ENCODE measurements around the gene RAB9B.
A peak's percentile ranks its signal among the peaks of the same experiment; 100 is the strongest.

RAB9B gene

GRCh38 chrX:103806862-103807474, 25.1 kb downstream of the RAB9B start:
- no peak for DNase-seq

GRCh38 chrX:103805860-103806259, 26.2 kb downstream of the RAB9B start:
- DNase-seq: no peak

- no peak for DNase-seq
Measured at GRCh38 chrX:103800318-103800717, 31.7 kb downstream of the RAB9B start.

GRCh38 chrX:103797691-103798090, 34.4 kb downstream of the RAB9B start:
- no peak for DNase-seq

GRCh38 chrX:103794119-103794518, 37.9 kb downstream of the RAB9B start:
- no peak for DNase-seq

- no peak for DNase-seq
Measured at GRCh38 chrX:103793545-103793940, 38.5 kb downstream of the RAB9B start.

GRCh38 chrX:103792916-103793544, 39.0 kb downstream of the RAB9B start:
- DNase-seq: no peak

- no peak for DNase-seq
Measured at GRCh38 chrX:103791826-103792485, 40.1 kb downstream of the RAB9B start.

- DNase-seq: no peak
Measured at GRCh38 chrX:103791228-103791627, 40.8 kb downstream of the RAB9B start.

GRCh38 chrX:103789004-103789403, 43.1 kb downstream of the RAB9B start:
- no peak for DNase-seq

- DNase-seq: peak in 1 of 2 experiments; percentile 3
Measured at GRCh38 chrX:103783971-103784370, 48.1 kb downstream of the RAB9B start.

GRCh38 chrX:103783196-103783595, 48.9 kb downstream of the RAB9B start:
- DNase-seq: no peak

- no peak for DNase-seq
Measured at GRCh38 chrX:103782640-103783039, 49.4 kb downstream of the RAB9B start.

- DNase-seq: no peak
Measured at GRCh38 chrX:103781706-103782105, 50.4 kb downstream of the RAB9B start.

GRCh38 chrX:103781062-103781402, 51.0 kb downstream of the RAB9B start:
- no peak for DNase-seq

- DNase-seq: no peak
Measured at GRCh38 chrX:103780336-103781061, 51.6 kb downstream of the RAB9B start.

- no peak for DNase-seq
Measured at GRCh38 chrX:103779141-103779789, 52.8 kb downstream of the RAB9B start.

GRCh38 chrX:103776546-103776945, 55.5 kb downstream of the RAB9B start, which contains the start of gene PLP1:
PLP1 (plus strand) TSS chrX:103776840; CDS start chrX:103776996, 156 bp downstream.
- DNase-seq: no peak

GRCh38 chrX:103774070-103774642, 57.9 kb downstream of the RAB9B start:
- no peak for DNase-seq

- DNase-seq: no peak
Measured at GRCh38 chrX:103773445-103773844, 58.6 kb downstream of the RAB9B start.

All from NCI-H446 (cell line).